Measurements from ENCODE around the gene HEYL.

Gene HEYL

GRCh38 chr1:39639305-39640130 is at the start of gene HEYL:
HEYL (minus strand) TSS chr1:39639643; CDS start chr1:39639625, 18 bp downstream.
- DNase-seq (ENCODE audit: low read depth): no peak

- DNase-seq (ENCODE audit: low read depth): no peak
Measured at GRCh38 chr1:39689214-39689613, 49.8 kb upstream of the HEYL start.

- DNase-seq (ENCODE audit: low read depth): no peak
Measured at GRCh38 chr1:39688706-39689105, 49.3 kb upstream of the HEYL start.

DNA sequence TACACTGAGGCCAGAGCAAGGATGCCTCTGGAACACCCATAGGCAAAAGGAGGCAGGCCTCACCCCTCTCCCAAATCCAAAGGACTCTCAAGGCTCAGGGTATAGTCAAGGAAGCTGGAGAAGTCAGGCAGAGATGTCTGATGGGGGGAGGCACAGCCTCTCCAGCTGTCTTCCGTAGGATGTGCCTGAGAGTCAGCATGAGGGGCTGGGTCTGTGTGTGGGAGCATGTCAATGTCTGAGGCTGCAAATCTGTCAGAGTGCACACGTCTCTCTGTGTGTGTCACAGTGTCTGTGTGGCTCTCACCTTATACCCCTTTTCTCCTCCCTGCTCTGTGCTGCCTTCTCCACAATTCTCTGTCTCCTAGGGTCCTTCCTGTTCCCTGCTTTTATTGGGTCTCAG is 47.8 kb upstream of the HEYL start:
- DNase-seq (ENCODE audit: low read depth): no peak

DNA sequence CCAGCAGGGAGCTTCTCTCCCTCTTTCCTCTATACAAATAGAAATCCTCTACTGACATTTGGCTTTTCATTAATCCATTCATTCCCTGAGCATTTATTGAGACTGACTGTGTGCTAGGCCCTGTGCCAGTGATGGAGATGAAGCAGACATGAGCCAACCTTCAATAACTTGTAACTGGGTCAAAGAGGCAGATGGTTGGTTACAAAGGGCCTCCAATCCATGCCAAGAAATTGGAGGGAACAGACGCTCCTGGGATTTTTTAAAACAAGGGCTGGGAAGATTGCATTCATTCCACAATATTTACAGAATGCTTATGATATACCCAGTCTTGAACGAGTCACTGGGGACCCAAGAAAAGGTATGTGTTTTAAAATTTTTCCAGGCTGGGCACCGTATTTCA is 45.6 kb upstream of the HEYL start:
- no peak for DNase-seq (ENCODE audit: low read depth)

GRCh38 chr1:39684313-39684664 is 44.8 kb upstream of the HEYL start:
- no peak for DNase-seq (ENCODE audit: low read depth)

DNA sequence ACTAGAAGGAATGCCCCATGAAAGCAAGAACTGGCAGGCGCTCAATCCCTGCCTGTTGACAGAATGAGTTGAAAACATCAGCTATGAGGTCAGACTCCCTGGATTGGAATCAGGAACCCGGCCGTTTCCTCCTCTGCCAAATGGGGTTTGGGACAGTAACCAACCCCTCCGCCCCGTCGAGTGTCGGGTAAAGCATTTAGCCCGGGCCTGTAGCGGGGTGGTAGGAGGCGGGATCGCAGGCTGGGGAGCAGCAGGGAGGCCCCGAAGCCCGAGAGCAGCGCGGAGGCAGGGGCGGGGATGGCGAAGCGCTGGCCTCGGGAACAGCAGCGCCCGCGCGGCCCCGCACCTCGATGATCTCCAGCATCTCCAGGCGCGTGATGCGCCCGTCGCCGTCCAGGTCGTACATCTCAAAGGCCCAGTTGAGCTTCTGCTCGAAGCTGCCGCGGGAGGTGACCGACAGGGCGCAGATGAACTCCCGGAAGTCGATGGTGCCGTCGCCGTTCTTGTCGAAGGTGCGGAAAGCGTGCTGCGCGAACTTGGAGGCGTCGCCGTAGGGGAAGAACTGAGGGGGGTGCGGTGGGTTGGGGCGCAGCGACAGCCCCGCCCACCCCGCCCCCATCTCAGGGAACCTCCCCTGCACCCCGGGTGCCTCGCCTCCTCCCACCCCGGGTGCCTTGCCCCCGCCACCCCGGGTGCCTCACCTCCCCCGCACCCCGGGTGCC is 44.3 kb upstream of the HEYL start:
- DNase-seq (ENCODE audit: low read depth): no peak

GRCh38 chr1:39681999-39682398 is 42.6 kb upstream of the HEYL start:
- DNase-seq (ENCODE audit: low read depth): no peak

DNA sequence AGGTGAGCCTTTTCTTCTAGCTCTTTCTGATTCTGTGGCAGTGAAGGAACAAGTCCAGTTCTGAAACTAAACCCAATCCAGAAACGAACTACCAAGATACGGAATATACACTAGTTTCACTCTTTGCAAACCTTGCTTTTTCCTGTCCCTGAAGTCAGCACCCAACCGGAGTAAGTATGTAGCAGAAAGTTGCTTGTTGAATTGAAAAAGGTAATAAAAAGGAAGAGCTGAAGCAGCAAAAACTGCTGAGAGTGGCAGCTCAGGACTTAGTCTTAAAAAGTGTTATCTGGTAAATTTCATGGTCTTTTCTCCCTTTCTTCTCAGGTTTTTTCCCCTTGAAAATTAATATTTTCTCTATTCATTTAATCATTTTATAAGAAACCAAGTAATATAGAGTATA is 41.9 kb upstream of the HEYL start:
- DNase-seq (ENCODE audit: low read depth): no peak

GRCh38 chr1:39680751-39681150 is 41.3 kb upstream of the HEYL start:
- DNase-seq (ENCODE audit: low read depth): no peak

DNA sequence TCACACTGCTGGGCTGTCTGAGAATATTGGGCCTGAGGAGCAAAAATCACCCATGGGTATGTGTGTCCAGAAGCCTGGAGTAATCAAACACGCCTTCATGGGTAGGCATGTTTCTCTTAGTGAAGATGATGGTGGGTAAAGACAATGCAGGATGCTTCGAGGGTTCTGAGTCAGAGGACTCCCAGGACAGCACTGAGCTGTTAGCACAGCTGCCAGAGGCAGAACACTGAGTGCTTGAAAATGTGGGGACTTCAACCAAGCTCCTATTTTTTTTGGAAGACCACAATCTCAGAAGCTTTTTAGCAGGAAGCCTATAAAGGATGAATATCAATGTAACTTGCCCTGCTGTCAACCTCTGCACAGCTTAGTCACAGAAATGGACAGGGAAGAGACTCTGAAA is 40.4 kb upstream of the HEYL start:
- no peak for DNase-seq (ENCODE audit: low read depth)

DNA sequence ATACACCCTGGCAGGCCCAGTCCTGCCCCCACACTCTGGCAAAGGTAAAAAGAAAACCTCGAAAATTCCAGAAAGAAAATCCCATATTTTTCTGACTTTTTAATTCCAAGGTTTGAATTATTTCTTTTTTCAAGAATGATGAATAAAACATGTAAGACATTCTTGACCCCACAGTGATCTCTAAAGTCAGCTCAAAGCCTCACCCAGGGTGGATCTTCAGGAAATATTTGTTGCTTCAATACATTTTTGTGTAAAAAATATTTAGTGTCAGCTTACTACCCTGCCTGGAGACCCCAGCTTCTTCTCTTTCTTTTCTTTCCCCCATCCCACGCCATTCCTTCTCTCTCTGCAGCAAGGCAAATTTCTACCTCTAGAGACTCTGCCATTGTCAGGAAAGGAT is 39.4 kb upstream of the HEYL start:
- DNase-seq (ENCODE audit: low read depth): no peak

GRCh38 chr1:39677645-39678044 is 38.2 kb upstream of the HEYL start:
- DNase-seq (ENCODE audit: low read depth): no peak

GRCh38 chr1:39676948-39677548 is 37.6 kb upstream of the HEYL start:
- no peak for DNase-seq (ENCODE audit: low read depth)

DNA sequence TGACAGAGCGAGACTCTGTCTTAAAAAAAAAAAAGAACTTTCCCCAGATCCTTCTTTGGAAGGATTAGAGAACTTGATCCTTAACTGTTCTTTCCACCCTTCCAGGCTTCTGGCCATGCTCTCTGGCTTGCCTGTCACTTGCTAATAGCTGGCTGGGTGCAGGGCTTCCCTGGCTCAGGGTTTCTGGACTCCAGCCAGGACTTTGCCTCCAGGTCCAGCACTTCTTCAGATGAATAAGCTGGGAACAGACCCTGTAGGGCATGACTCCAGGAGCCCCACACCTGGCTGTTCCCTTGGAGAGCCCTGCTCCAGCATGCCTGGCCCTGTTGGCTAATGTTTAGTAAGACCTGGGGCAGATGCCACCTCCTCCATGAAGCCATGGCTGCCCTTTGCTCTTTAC is 35.8 kb upstream of the HEYL start:
- no peak for DNase-seq (ENCODE audit: low read depth)

GRCh38 chr1:39673215-39673614 is 33.8 kb upstream of the HEYL start:
- DNase-seq (ENCODE audit: low read depth): no peak

DNA sequence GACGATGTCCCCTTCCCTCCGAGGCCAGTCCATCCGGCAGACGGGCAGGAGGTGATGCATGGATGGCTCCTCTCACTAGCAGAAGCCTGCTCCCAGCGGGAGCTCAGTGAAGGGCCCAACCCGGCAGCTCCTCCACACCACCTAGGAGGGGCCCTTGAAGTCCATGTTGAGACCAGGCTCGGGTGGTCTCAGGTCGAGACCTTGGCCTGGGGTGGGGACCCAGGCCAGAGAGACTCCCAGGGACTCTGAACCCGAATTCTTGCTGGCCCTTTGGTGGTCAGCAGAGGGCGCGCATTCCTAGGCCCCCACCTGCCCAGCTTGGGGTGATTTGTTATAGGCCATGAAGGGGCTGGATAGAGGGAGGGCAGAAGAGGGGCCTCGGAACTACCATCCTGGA is 33.1 kb upstream of the HEYL start:
- no peak for DNase-seq (ENCODE audit: low read depth)

DNA sequence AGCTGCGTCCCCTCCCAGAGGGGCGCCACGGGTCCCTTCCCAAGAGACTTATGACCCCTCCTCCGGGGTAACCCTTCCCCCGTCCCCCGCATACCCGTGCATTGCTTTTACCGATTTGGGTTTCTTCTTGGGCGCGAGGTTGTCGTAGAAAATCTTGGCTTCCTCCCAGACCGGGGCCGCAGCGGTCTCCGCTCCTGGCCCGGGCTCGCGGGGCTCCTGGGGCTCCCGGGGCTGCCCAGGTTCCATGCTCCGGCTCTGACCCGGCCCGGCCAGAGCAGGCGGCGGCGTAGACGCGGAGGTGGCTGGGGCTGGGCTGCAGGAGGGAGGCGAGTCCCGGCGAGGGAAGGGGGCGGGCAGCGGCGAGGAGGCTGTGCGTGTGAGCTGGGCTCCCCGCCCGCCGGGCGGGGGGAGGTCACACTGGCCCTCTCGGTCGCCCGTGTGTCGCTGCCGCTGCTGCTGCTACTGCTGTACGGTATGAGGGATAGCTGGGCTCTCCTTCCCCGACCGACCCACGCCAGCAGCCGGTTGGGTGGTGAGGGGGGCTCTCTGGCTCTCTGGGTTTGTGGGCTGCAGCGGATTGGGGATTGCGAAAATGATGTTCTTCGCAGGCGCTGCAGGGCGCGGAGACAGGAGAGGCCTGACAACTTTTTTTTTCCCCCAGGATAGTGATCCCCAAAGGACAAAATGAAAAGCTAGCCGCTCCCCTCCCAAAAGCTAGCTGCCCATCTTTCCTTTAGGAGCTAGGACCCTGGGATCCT is 32.5 kb upstream of the HEYL start, which contains the start of gene NT5C1A:
NT5C1A (minus strand) TSS at position 315 of the 758 bp plus-strand sequence; CDS start at position 246, 69 bp downstream.
- no peak for DNase-seq (ENCODE audit: low read depth)

DNA sequence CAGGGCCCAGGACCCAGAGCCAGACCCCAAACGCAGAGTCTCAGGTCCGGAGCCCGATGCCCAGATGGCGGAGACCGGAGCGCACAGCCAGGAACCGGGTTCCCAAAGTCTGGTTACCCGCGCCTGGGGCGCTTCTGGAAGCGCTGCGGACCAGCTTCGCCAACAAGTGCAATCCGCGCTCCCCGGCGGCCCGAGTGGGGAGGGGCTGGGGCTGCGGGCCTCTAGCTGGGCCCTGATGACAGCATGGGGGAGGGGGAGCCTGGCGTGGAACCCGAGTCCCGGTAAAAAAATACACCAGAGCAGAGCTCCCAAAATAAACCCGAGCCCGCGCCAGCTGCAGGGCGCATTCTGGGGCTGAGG is 32.0 kb upstream of the HEYL start:
- no peak for DNase-seq (ENCODE audit: low read depth)

GRCh38 chr1:39670689-39671088 is 31.2 kb upstream of the HEYL start:
- DNase-seq (ENCODE audit: low read depth): no peak

GRCh38 chr1:39668894-39669293 is 29.5 kb upstream of the HEYL start:
- DNase-seq (ENCODE audit: low read depth): no peak

DNA sequence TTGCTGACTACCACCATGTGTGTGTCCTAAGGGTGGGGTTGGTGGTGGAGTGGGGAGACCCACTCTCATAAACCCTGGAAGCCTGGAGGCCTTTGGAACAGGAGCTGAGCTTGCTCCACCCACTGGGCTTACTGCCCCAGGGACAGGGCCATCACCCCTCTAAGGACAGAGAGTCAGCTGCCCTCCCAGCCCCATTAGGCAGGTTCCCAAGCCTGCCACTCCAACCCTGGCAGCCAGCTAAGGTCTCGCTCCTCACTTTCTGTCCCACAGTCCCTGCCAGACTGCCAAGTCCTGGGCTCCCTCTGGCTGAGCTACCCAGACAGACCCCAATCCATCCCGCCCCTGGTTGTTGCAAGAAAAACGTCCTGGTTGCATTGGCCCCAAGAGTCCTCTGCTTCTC is 28.7 kb upstream of the HEYL start:
- no peak for DNase-seq (ENCODE audit: low read depth)

DNA sequence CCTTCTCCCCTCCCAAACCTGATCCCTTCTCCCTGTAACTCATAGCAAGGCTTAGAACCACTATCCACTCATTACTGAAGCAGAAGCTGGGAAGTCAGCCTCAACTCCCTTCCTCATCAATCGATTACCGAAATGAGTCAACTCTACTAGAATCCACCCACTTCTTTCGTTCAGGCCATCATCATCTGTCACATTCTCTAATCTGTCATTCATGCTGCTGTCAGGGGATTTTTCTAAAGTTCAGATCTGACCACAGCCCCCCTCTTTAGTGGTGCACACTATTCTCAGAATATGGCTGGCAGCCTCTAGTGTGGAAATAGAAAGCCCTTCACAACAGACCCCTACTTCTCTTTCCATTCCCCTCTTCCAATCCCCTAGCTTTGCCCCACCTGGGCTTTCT is 27.3 kb upstream of the HEYL start:
- no peak for DNase-seq (ENCODE audit: low read depth)

All from non-pigmented ciliary epithelial cell (primary cell).